K562 (cell line): ENCODE results near the gene ACAT2. TPM values are rescaled to one million over a fixed set of nuclear protein-coding genes. Genes with fewer than 3 reads are reported as not detected.
"Not testable (repeated sequence)": the region's sequence is repeated elsewhere in the genome, so short reads cannot be mapped to it uniquely, and the experiment has no call there.

Experiments used
- ATAC-seq: fragments of 200-7000 bp; cut with Tn5 transposase; 3 replicates; pipeline ENCODE4 v1.9.1; 2020; ENCODE audit warnings: moderate library complexity
- BruUV-seq: library from RNA; stranded (reverse); fragments of 400-500 nt; replicated peaks from 2 replicates; lab custom pipeline; 2021; lab: Mats Ljungman, UMichigan
- CTCF ChIA-PET: fragments of 300-600 bp; formaldehyde crosslinking; extraction: SDS; loops from one replicate; lab custom pipeline; 2021; ENCODE audit warnings: low intra/inter-chr PET ratio; lab: Yijun Ruan, JAX
- POLR2A ChIA-PET: fragments of 300-600, 350-650 bp; sonication (Branson Sonifier 250); formaldehyde crosslinking; extraction: SDS; loops from one replicate; lab custom pipeline; 2021; ENCODE audit warnings: antibody characterized with exemption, inconsistent platforms; lab: Yijun Ruan, JAX
- DNase-seq, 4 experiments: peaks; one replicate each; pipeline versions ENCODE4 v3.0.0 to v3.0.0-alpha.2; 2011 to 2018; ENCODE audit warnings: low spot score in 3 of 4, mixed read lengths in 3 of 4; ENCODE audit errors: extremely low read depth in 1 of 4
- FAIRE-seq: peaks from 2 replicates; lab custom pipeline; 2011; peaks lifted over from hg19 to GRCh38; lab: Jason Lieb, UNC
- H2AFZ ChIP-seq: 2 replicates; pipeline ENCODE4 v1.6.0; 2011; ENCODE audit warnings: low read depth, low read length, control low read depth, inconsistent platforms
- H3K27ac ChIP-seq: fragments of 200-600 bp; 3 replicates; pipeline ENCODE4 v1.8.0; 2011; ENCODE audit warnings: low read depth, mild to moderate bottlenecking, control low read depth, inconsistent platforms, low read length, moderate library complexity, mixed read lengths; ENCODE audit errors: extremely low read depth
- H3K27me3 ChIP-seq, 2 experiments: fragments of 300-600 bp in 1 of 2; 2 replicates in 1 of 2; 3 replicates in 1 of 2; pipeline versions ENCODE4 v1.6.0 to v1.8.0; 2011; ENCODE audit warnings: inconsistent platforms in 2 of 2, low read length in 2 of 2, mild to moderate bottlenecking in 1 of 2, mixed read lengths in 1 of 2, moderate library complexity in 1 of 2; ENCODE audit not compliant: control insufficient read depth in 2 of 2, insufficient read depth in 2 of 2
- H3K36me3 ChIP-seq: fragments of 300-600 bp; 3 replicates; pipeline ENCODE4 v1.8.0; 2011; ENCODE audit warnings: mild to moderate bottlenecking, low read length, inconsistent platforms; ENCODE audit not compliant: control insufficient read depth, insufficient read depth
- H3K4me1 ChIP-seq, 2 experiments: fragments of 200-600 bp in 1 of 2; replicated peaks in 1 of 2; 2 replicates in 1 of 2; 3 replicates in 1 of 2; pipeline versions ENCODE4 v1.5.1 to v1.8.0; 2011; ENCODE audit warnings: inconsistent platforms in 2 of 2, low read length in 2 of 2, mild to moderate bottlenecking in 1 of 2, mixed read lengths in 1 of 2, moderate library complexity in 1 of 2; ENCODE audit not compliant: control insufficient read depth in 2 of 2, insufficient read depth in 2 of 2
- H3K4me2 ChIP-seq: 2 replicates; pipeline ENCODE4 v1.6.1; 2011; ENCODE audit warnings: low read length, control low read depth, inconsistent platforms, mixed read lengths; ENCODE audit not compliant: insufficient read depth
- H3K4me3 ChIP-seq: fragments of 200-600 bp; sonication (generic), shearing (Covaris generic); 2 replicates; pipeline ENCODE4 v1.5.1; 2016; ENCODE audit warnings: control low read depth, inconsistent platforms
- H3K79me2 ChIP-seq: fragments of 200-600 bp; 3 replicates; pipeline ENCODE4 v1.8.0; 2011; ENCODE audit warnings: low read length, inconsistent platforms; ENCODE audit not compliant: control insufficient read depth, insufficient read depth
- H3K9ac ChIP-seq, 2 experiments: 2 replicates each; pipeline versions ENCODE4 v1.6.0 to v1.6.1; 2011; ENCODE audit warnings: low read depth in 2 of 2, low read length in 2 of 2, control low read depth in 1 of 2, inconsistent platforms in 1 of 2, mild to moderate bottlenecking in 1 of 2, mixed read lengths in 1 of 2; ENCODE audit not compliant: insufficient read depth in 1 of 2
- H3K9me1 ChIP-seq: one replicate; pipeline ENCODE4 v1.6.0; 2011; ENCODE audit warnings: inconsistent platforms, mild to moderate bottlenecking, low read length, moderate library complexity; ENCODE audit not compliant: control insufficient read depth, insufficient read depth
- H3K9me3 ChIP-seq: replicated peaks from 2 replicates; pipeline ENCODE4 v1.5.1; 2011; ENCODE audit warnings: low read depth, low read length, inconsistent platforms; ENCODE audit not compliant: control insufficient read depth, insufficient read depth
- H4K20me1 ChIP-seq: replicated peaks from 2 replicates; pipeline ENCODE4 v1.6.1; 2011; ENCODE audit warnings: low read length, inconsistent platforms, mixed read lengths; ENCODE audit not compliant: control insufficient read depth, insufficient read depth
- ATF3 ChIP-seq, 2 experiments: fragments of 450-650 bp in 1 of 2; sonication (generic) in 1 of 2; formaldehyde crosslinking in 1 of 2; IDR thresholded peaks in 1 of 2; conservative IDR thresholded peaks in 1 of 2; 2 replicates each; pipeline versions ENCODE4 v1.6.1 to v1.8.1; 2016 to 2023; ENCODE audit warnings: mild to moderate bottlenecking in 2 of 2, moderate library complexity in 2 of 2, inconsistent platforms in 1 of 2, missing genetic modification reagents in 1 of 2
- BCL6 ChIP-seq: fragments of 250-450 bp; sonication (Bioruptor Pico); IDR thresholded peaks from 2 replicates; pipeline ENCODE4 v1.4.0; 2020
- DIDO1 ChIP-seq: fragments of 450-650 bp; IDR thresholded peaks from 2 replicates; pipeline ENCODE4 v1.6.1; 2016; ENCODE audit warnings: low read depth, missing biosample characterization, missing genetic modification characterization
- EZH2 ChIP-seq: IDR thresholded peaks from 2 replicates; pipeline ENCODE4 v1.6.1; 2012; ENCODE audit warnings: low read depth, mild to moderate bottlenecking, inconsistent platforms, low read length, borderline replicate concordance
- HMBOX1 ChIP-seq: sonication (generic); IDR thresholded peaks from 2 replicates; pipeline ENCODE4 v1.6.1; 2016
- NCOA2 ChIP-seq, 2 experiments: fragments of 450-650 bp; IDR thresholded peaks; 2 replicates each; pipeline ENCODE4 v1.6.1; 2018; ENCODE audit warnings: mild to moderate bottlenecking in 2 of 2, moderate library complexity in 1 of 2; ENCODE audit not compliant: partially characterized antibody in 2 of 2
- RBM25 ChIP-seq: fragments of 200-400 bp; formaldehyde crosslinking; IDR thresholded peaks from 2 replicates; pipeline ENCODE4 v1.6.1; 2018; ENCODE audit warnings: low read length, low read depth, moderate library complexity; ENCODE audit not compliant: severe bottlenecking
- SRSF9 ChIP-seq: fragments of 200-400 bp; formaldehyde crosslinking; IDR thresholded peaks from 2 replicates; pipeline ENCODE4 v1.6.1; 2017; ENCODE audit warnings: low read depth, low read length, borderline replicate concordance
- ZBTB9 ChIP-seq: fragments of 450-650 bp; formaldehyde crosslinking; IDR thresholded peaks from 2 replicates; pipeline ENCODE4 v1.4.0; 2020; ENCODE audit warnings: mild to moderate bottlenecking, moderate library complexity
- ZNF347 ChIP-seq: fragments of 450-650 bp; formaldehyde crosslinking; IDR thresholded peaks from 2 replicates; pipeline ENCODE4 v1.4.0; 2020; ENCODE audit warnings: low read depth, mild to moderate bottlenecking, moderate library complexity
- WGBS: fragments of 100-300 bp; shearing (Covaris generic); methylation state at CpG from one replicate; pipeline ENCODE4 v1.1.6; 2016; ENCODE audit warnings: low coverage, mixed read lengths; ENCODE audit not compliant: insufficient coverage; ENCODE audit errors: missing lambda C conversion rate; 5-methylcytosine and 5-hydroxymethylcytosine counted together
- in situ Hi-C: fragments of 300-500 bp; cut with MboI; formaldehyde crosslinking; loops from 4 replicates; pipeline ENCODE4 v1.15.0; 2018; ENCODE audit warnings: inconsistent platforms, mixed read lengths
- intact Hi-C: fragments of 100-400 bp; cut with micrococcal nuclease; formaldehyde crosslinking; loops from 2 replicates; pipeline ENCODE4 v1.14.2; 2022
- polyA plus RNA-seq, 8 experiments: library from polyadenylated mRNA; depleted of rRNA in 4 of 8; stranded (reverse) in 5 of 8; unstranded in 3 of 8; fragments of >200 nt; fragmentation: Nextera tagmentation in 2 of 8; fragmentation: Illumina TruSeq in 1 of 8; extraction: Ambion mirVana in 2 of 8; extraction: Trizol in 1 of 8; gene quantifications; 2 replicates each; pipeline versions ENCODE4 v1.2.1 to v1.2.3, GENCODE V29; 2011 to 2014; ENCODE audit warnings: inconsistent platforms in 1 of 8, missing spikeins in 1 of 8
- total RNA-seq, 7 experiments: library from RNA; depleted of rRNA in 6 of 7; stranded (reverse); fragments of >200 nt in 6 of 7; fragmentation: Illumina TruSeq in 2 of 7; extraction: Trizol in 2 of 7; gene quantifications; 2 replicates each; pipeline versions ENCODE4 v1.2.1 to v1.2.3, GENCODE V29; 2011 to 2021; ENCODE audit warnings: low replicate concordance in 1 of 7

Gene ACAT2
- total and polyA plus RNA-seq, 9 of the 15 experiments (the other 6 are each of a cell fraction or from before 2014, with no cell fraction given) = 63.0 to 309 (median 144) TPM

GRCh38 chr6:159712389-159712788, 49.5 kb upstream of the ACAT2 start:
- H3K36me3 ChIP-seq, DNase-seq, H3K4me1 ChIP-seq, H3K79me2 ChIP-seq: not testable (repeated sequence)
- WGBS = 7% methylated on average over 3 of the region's 3 CpGs
- peak; percentile 96 for TF ChIP-seq HMBOX1
- TF ChIP-seq, all 486 proteins: peak for 1; not testable (repeated sequence) for 485
- ATAC-seq, intact Hi-C loops, H3K4me3 ChIP-seq, FAIRE-seq, CTCF ChIA-PET, H3K9me3 ChIP-seq, BruUV-seq, H4K20me1 ChIP-seq, H3K27me3 ChIP-seq, H3K9me1 ChIP-seq, H3K9ac ChIP-seq, H3K4me2 ChIP-seq, in situ Hi-C loops, H3K27ac ChIP-seq, H2AFZ ChIP-seq: not testable (repeated sequence)
- POLR2A ChIA-PET = interaction anchor here (1.2 to 1.4 kb wide), 3 partner anchors 10 to 16 kb away, joined by 3 to 6 read pairs (median 3); partner anchors contain the start of gene WTAP

GRCh38 chr6:159713984-159714383, 47.9 kb upstream of the ACAT2 start:
- Histone ChIP-seq H3K4me3 (no peak overlapping the region), H3K9me1 (no peaks in the 10 kb centered on the region), H3K79me2 (no peaks in the 10 kb centered on the region), H3K9me3 (no peaks in the 10 kb centered on the region), H3K27me3 (peaks cover 0 to 5% of the 10 kb centered on the region in 2 experiments; a peak in 1 of 5 replicates), H4K20me1 (no peaks in the 10 kb centered on the region), H3K4me2 (no peak overlapping the region), H2AFZ (no peak overlapping the region), H3K27ac (no peak overlapping the region), H3K4me1 (peaks cover 0 to 17% of the 10 kb centered on the region in 2 experiments; a peak in 3 of 5 replicates), H3K36me3 (no peaks in the 10 kb centered on the region), H3K9ac (no peak overlapping the region)
- no peak for FAIRE-seq
- intact Hi-C loops = no loop called here
- CTCF ChIA-PET = no interaction called here
- ATAC-seq = no peak
- TF ChIP-seq ATF3 (IDR thresholded peaks at IDR 0.05) = no peak
- TF ChIP-seq ATF3 (CRISPR knock-in tag; conservative IDR thresholded peaks at IDR 0.05) = no peak
- no peak for TF ChIP-seq DIDO1 (tag)
- TF ChIP-seq NCOA2 (IDR thresholded peaks at IDR 0.05; ENCODE audit: partially characterized antibody in 2 of 2) = no peak
- TF ChIP-seq SRSF9 = no peak
- no peak for TF ChIP-seq ZBTB9
- TF ChIP-seq EZH2 = no peak
- no peak for TF ChIP-seq ZNF347 (CRISPR knock-in tag)
- TF ChIP-seq BCL6 (CRISPR knock-in tag) = no peak
- no peak for TF ChIP-seq RBM25
- BruUV-seq = no TSS peak
- WGBS = 36% methylated on average over 7 of the region's 7 CpGs
- in situ Hi-C loops = no loop called here
- POLR2A ChIA-PET = interaction anchor here (0.6 kb wide), 1 partner anchor 76 kb away, joined by 4 read pairs; the partner anchor contains the start of gene MRPL18
- no peak for DNase-seq
